ENCODE measurements around the gene RNU7-1. TPM values are rescaled to one million over a fixed set of nuclear protein-coding genes. Genes with fewer than 3 reads are reported as not detected.

RNU7-1 gene
- total RNA-seq, 1 experiment from 2014 or later = not detected

- Histone ChIP-seq H3K36me3 (peaks cover 60% of the 10 kb centered on the region), H3K9me3 (replicated peaks) (no peaks in the 10 kb centered on the region), H3K4me1 (replicated peaks) (peaks cover 40% of the 10 kb centered on the region), H3K4me3 (no peak overlapping the region), H3K27me3 (replicated peaks) (no peaks in the 10 kb centered on the region), H3K27ac (no peak overlapping the region)
- no peak for DNase-seq (ENCODE audit: low read depth in 1 of 2, low spot score in 2 of 2)
These were observed 21.0 kb downstream of the RNU7-1 start for GRCh38 chr12:6964605-6965025.

- no peak overlapping the region for H3K27ac ChIP-seq
- no peaks in the 10 kb centered on the region for H3K27me3 ChIP-seq (replicated peaks)
- peaks cover 65% of the 10 kb centered on the region for H3K36me3 ChIP-seq
- no peak overlapping the region for H3K4me3 ChIP-seq
- H3K4me1 ChIP-seq (replicated peaks) = peaks cover 40% of the 10 kb centered on the region
- DNase-seq (ENCODE audit: low read depth in 1 of 2, low spot score in 2 of 2) = peak; percentile 71 to 83
- no peaks in the 10 kb centered on the region for H3K9me3 ChIP-seq (replicated peaks)
These were observed 21.5 kb downstream of the RNU7-1 start for GRCh38 chr12:6965026-6965661.

DNA sequence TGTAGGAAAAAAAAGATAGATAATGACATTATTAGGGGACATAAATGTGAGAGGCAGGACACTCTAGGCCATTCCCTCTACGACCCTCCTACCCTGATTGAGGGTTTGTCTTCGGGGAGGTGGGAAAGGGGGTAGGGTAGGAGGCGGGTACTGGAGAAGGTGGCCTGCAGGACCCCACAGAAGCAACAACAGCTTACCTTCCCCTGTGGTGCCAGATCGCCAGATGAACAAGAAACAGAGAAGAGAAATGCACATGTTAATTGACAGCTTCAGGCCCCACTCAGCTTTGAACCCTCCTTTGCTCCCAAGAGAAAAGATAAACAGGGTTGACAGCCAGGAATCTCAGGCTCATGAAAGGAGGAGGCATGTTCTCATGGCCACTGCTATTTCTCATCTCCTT is 22.1 kb downstream of the RNU7-1 start:
- Histone ChIP-seq H3K9me3 (replicated peaks) (no peaks in the 10 kb centered on the region), H3K27ac (no peak overlapping the region), H3K4me3 (no peak overlapping the region)

DNA sequence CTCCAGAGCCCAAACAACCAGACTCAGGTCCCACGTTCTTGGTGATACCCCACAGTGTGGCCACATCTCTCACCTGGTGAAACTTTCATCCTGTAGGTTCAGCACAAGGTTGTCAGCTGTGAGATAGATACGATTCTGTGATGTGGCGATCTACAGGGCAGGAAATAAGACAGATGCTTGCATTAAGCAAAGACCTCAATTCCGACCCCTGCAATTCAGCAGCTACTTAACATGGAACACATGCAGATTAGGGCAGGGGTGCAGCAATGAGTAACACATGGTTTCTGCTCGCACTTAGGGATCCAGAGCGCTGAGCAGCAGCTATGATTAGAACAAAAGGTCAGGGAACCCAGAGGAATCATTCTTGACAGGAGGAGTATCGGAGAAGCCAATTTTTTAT is 22.7 kb downstream of the RNU7-1 start:
- no peak for DNase-seq (ENCODE audit: low read depth in 1 of 2, low spot score in 2 of 2)
- Histone ChIP-seq H3K4me3 (no peak overlapping the region), H3K9me3 (replicated peaks) (no peaks in the 10 kb centered on the region), H3K27me3 (replicated peaks) (no peaks in the 10 kb centered on the region), H3K4me1 (replicated peaks) (peaks cover 30% of the 10 kb centered on the region), H3K36me3 (peaks cover 71% of the 10 kb centered on the region), H3K27ac (no peak overlapping the region)

More for the DNA sequence above, 22.1 kb downstream of the RNU7-1 start:
- no peak for DNase-seq (ENCODE audit: low read depth in 1 of 2, low spot score in 2 of 2)
- H3K27me3 ChIP-seq (replicated peaks) = no peaks in the 10 kb centered on the region
- peaks cover 68% of the 10 kb centered on the region for H3K36me3 ChIP-seq
- peaks cover 36% of the 10 kb centered on the region for H3K4me1 ChIP-seq (replicated peaks)

- peaks cover 81% of the 10 kb centered on the region for H3K36me3 ChIP-seq
- H3K27me3 ChIP-seq (replicated peaks) = no peaks in the 10 kb centered on the region
- no peak overlapping the region for H3K27ac ChIP-seq
- no peak overlapping the region for H3K4me3 ChIP-seq
- no peaks in the 10 kb centered on the region for H3K9me3 ChIP-seq (replicated peaks)
- H3K4me1 ChIP-seq (replicated peaks) = peaks cover 21% of the 10 kb centered on the region
- DNase-seq (ENCODE audit: low read depth in 1 of 2, low spot score in 2 of 2) = no peak
These were observed 24.1 kb downstream of the RNU7-1 start for GRCh38 chr12:6967651-6968100.

DNA sequence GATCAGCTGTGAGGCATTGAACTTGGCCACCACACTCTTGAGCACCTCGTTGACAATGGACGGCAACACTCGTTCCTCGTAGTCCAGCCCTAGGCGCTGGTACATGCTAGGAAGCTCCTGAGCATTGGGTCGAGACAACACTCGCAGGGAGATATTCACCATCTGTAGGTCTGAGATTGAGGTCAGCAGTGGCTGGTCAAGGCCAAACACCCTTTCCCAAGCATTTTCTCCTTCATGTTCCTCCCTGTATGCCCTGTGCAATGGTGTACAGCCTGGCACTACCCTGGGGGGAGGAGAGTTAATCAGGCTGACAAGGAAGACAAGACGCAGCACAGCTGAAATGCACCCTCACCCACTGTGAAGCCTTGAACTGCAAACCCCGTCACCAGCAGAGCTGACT is 24.8 kb downstream of the RNU7-1 start:
- Histone ChIP-seq H3K4me3 (no peak overlapping the region), H3K36me3 (peaks cover 86% of the 10 kb centered on the region), H3K27ac (no peak overlapping the region), H3K9me3 (replicated peaks) (no peaks in the 10 kb centered on the region), H3K27me3 (replicated peaks) (no peaks in the 10 kb centered on the region), H3K4me1 (replicated peaks) (peaks cover 20% of the 10 kb centered on the region)
- DNase-seq (ENCODE audit: low read depth in 1 of 2, low spot score in 2 of 2) = no peak

DNA sequence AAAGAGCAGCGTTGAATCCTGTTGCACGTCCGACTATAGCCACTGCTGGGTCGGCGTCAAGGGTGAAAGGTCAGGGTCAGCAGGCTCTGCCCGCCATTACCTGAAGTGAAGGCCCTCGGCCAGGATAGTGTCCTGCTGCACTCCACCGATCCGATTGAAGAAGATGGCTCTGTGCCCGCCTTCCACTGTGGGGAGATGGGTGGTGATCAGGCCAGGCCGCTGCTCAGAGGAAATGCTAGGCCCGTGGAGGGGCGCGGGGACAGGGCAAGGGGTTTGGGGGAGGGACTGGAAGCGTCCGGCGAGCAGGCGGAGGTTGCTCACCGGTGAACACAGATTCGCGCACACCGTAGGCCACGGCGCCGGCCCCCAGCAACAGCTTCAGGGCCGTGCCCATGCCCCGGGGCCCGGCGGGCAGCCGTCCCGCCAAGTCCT is 26.5 kb downstream of the RNU7-1 start:
- DNase-seq (ENCODE audit: low read depth in 1 of 2, low spot score in 2 of 2) = peak in 1 of 2 experiments; percentile 28
- Histone ChIP-seq H3K9me3 (replicated peaks) (no peaks in the 10 kb centered on the region), H3K4me1 (replicated peaks) (peaks cover 20% of the 10 kb centered on the region), H3K27me3 (replicated peaks) (no peaks in the 10 kb centered on the region), H3K27ac (peak overlapping the region; percentile 91), H3K4me3 (peak overlapping the region; percentile 72), H3K36me3 (peaks cover 88% of the 10 kb centered on the region)

- H3K36me3 ChIP-seq = peaks cover 87% of the 10 kb centered on the region
- no peak overlapping the region for H3K4me3 ChIP-seq
These were observed 30.6 kb downstream of the RNU7-1 start for GRCh38 chr12:6974180-6974579.

GRCh38 chr12:6975297-6976032 is 31.8 kb downstream of the RNU7-1 start:
- no peak for DNase-seq (ENCODE audit: low read depth in 1 of 2, low spot score in 2 of 2)
- H3K9me3 ChIP-seq (replicated peaks) = no peaks in the 10 kb centered on the region
- no peak overlapping the region for H3K4me3 ChIP-seq
- H3K27me3 ChIP-seq (replicated peaks) = no peaks in the 10 kb centered on the region
- peaks cover 5% of the 10 kb centered on the region; the same call in 1 of the 2 replicates for H3K4me1 ChIP-seq (replicated peaks)
- peaks cover 85% of the 10 kb centered on the region for H3K36me3 ChIP-seq
- H3K27ac ChIP-seq = no peak overlapping the region

More at GRCh38 chr12:6974180-6974579, 30.6 kb downstream of the RNU7-1 start:
- Histone ChIP-seq H3K27ac (no peak overlapping the region), H3K27me3 (replicated peaks) (no peaks in the 10 kb centered on the region), H3K4me1 (replicated peaks) (peaks cover 9% of the 10 kb centered on the region), H3K9me3 (replicated peaks) (no peaks in the 10 kb centered on the region)
- no peak for DNase-seq (ENCODE audit: low read depth in 1 of 2, low spot score in 2 of 2)

GRCh38 chr12:6977653-6978052 is 34.0 kb downstream of the RNU7-1 start:
- Histone ChIP-seq H3K27ac (no peak overlapping the region), H3K4me1 (replicated peaks) (no peaks in the 10 kb centered on the region), H3K4me3 (no peak overlapping the region), H3K9me3 (replicated peaks) (no peaks in the 10 kb centered on the region), H3K36me3 (peaks cover 91% of the 10 kb centered on the region), H3K27me3 (replicated peaks) (no peaks in the 10 kb centered on the region)
- no peak for DNase-seq (ENCODE audit: low read depth in 1 of 2, low spot score in 2 of 2)

DNA sequence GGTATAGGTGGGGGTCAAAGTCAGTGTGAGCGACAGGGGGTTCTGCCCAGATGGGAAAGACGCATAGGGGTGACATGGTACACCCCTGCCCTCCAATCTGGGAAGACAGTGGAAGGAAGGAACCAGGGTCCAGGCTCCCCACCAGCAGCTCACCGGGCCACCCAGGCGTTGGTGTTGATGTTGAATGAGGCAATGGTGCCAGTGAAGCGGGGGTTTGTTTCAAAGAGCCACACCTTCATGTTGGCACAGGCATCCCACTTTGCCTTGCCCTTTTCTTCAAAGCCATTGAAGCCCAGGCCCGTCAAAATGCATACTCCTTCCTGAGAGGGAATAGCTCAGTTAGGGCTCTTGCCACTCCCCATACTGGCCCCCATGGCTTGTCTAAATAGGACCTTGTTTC is 34.6 kb downstream of the RNU7-1 start:
- peaks cover 92% of the 10 kb centered on the region for H3K36me3 ChIP-seq
- H3K27me3 ChIP-seq (replicated peaks) = no peaks in the 10 kb centered on the region
- H3K4me3 ChIP-seq = no peak overlapping the region
- no peak overlapping the region for H3K27ac ChIP-seq
- no peaks in the 10 kb centered on the region for H3K9me3 ChIP-seq (replicated peaks)
- no peaks in the 10 kb centered on the region for H3K4me1 ChIP-seq (replicated peaks)
- DNase-seq (ENCODE audit: low read depth in 1 of 2, low spot score in 2 of 2) = no peak

GRCh38 chr12:6978611-6979011 is 35.0 kb downstream of the RNU7-1 start:
- Histone ChIP-seq H3K27ac (no peak overlapping the region), H3K36me3 (peaks cover 89% of the 10 kb centered on the region), H3K9me3 (replicated peaks) (no peaks in the 10 kb centered on the region), H3K4me1 (replicated peaks) (no peaks in the 10 kb centered on the region), H3K27me3 (replicated peaks) (no peaks in the 10 kb centered on the region), H3K4me3 (no peak overlapping the region)
- no peak for DNase-seq (ENCODE audit: low read depth in 1 of 2, low spot score in 2 of 2)

- no peaks in the 10 kb centered on the region for H3K27me3 ChIP-seq (replicated peaks)
- H3K27ac ChIP-seq = no peak overlapping the region
- H3K36me3 ChIP-seq = peaks cover 84% of the 10 kb centered on the region
- H3K9me3 ChIP-seq (replicated peaks) = no peaks in the 10 kb centered on the region
- DNase-seq (ENCODE audit: low read depth in 1 of 2, low spot score in 2 of 2) = no peak
- H3K4me1 ChIP-seq (replicated peaks) = no peaks in the 10 kb centered on the region
- H3K4me3 ChIP-seq = no peak overlapping the region
These were observed 35.4 kb downstream of the RNU7-1 start for GRCh38 chr12:6979021-6979420.

GRCh38 chr12:6979453-6979852 is 35.8 kb downstream of the RNU7-1 start:
- Histone ChIP-seq H3K4me3 (no peak overlapping the region), H3K9me3 (replicated peaks) (no peaks in the 10 kb centered on the region), H3K4me1 (replicated peaks) (no peaks in the 10 kb centered on the region), H3K27ac (no peak overlapping the region), H3K27me3 (replicated peaks) (no peaks in the 10 kb centered on the region), H3K36me3 (peaks cover 84% of the 10 kb centered on the region)
- no peak for DNase-seq (ENCODE audit: low read depth in 1 of 2, low spot score in 2 of 2)

Data from SJSA1 (cell line).